GM12878 (cell line): ENCODE measurements around the gene RBM42.

Experiments
- CBX3 ChIP-seq: fragments of 200-600 bp; sonication (generic); IDR thresholded peaks from 2 replicates; pipeline ENCODE4 v1.6.1; 2016; ENCODE audit warnings: low read depth, borderline replicate concordance
- CTCF ChIP-seq, 3 experiments: IDR thresholded peaks in 2 of 3; conservative IDR thresholded peaks in 1 of 3; 2 replicates each; pipeline ENCODE4 v1.5.1; 2011; ENCODE audit warnings: low read depth in 3 of 3, low read length in 3 of 3, mild to moderate bottlenecking in 3 of 3, control low read depth in 2 of 3, moderate library complexity in 2 of 3, inconsistent platforms in 1 of 3, mixed read lengths in 1 of 3; ENCODE audit not compliant: control insufficient read depth in 2 of 3, insufficient read depth in 1 of 3; ENCODE audit errors: extremely low read depth in 1 of 3
- E2F4 ChIP-seq: IDR thresholded peaks from 2 replicates; pipeline ENCODE4 v1.6.1; 2012; ENCODE audit warnings: low read depth, low read length, improper control_type of control experiment
- NRF1 ChIP-seq: conservative IDR thresholded peaks from 2 replicates; pipeline ENCODE4 v1.6.1; 2011; ENCODE audit warnings: mild to moderate bottlenecking, low read depth, low read length, improper control_type of control experiment
- PBX3 ChIP-seq: IDR thresholded peaks from 2 replicates; pipeline ENCODE4 v1.6.1; 2011; ENCODE audit warnings: mild to moderate bottlenecking, low read depth, low read length, moderate library complexity; ENCODE audit not compliant: insufficient replicate concordance
- POLR2A ChIP-seq: IDR thresholded peaks from 2 replicates; pipeline ENCODE4 v1.6.1; 2011; ENCODE audit warnings: low read depth, mild to moderate bottlenecking, low read length
- SIX5 ChIP-seq: IDR thresholded peaks from 2 replicates; pipeline ENCODE4 v1.6.1; 2011; ENCODE audit warnings: mild to moderate bottlenecking, low read depth, low read length, moderate library complexity; ENCODE audit not compliant: severe bottlenecking
- TAF1 ChIP-seq: IDR thresholded peaks from 2 replicates; pipeline ENCODE4 v1.6.1; 2011; ENCODE audit warnings: mild to moderate bottlenecking, low read depth, low read length, borderline replicate concordance
- ZBTB33 ChIP-seq: fragments of 450-650 bp; IDR thresholded peaks from 2 replicates; pipeline ENCODE4 v1.6.1; 2017; ENCODE audit warnings: mild to moderate bottlenecking

- TF ChIP-seq SIX5 (no peak), CTCF (IDR thresholded peaks at IDR 0.05 in 2 of 3, conservative IDR thresholded peaks at IDR 0.05 in 1 of 3; ENCODE audit: control insufficient read depth in 2 of 3, extremely low read depth in 1 of 3, insufficient read depth in 1 of 3, low read depth in 3 of 3, low read length in 3 of 3) (no peak), POLR2A (no peak), ZBTB33 (no peak), NRF1 (no peak), TAF1 (no peak), CBX3 (no peak), PBX3 (no peak), E2F4 (no peak)
Measured at GRCh38 chr19:35622750-35623149, 6.1 kb upstream of the RBM42 start.
